PC-3 (cell line): Measurements from ENCODE around the gene TEX51.

Experiments
- EZH2 ChIP-seq: fragments of 300-600 bp; sonication (generic); IDR thresholded peaks from one replicate; pipeline ENCODE4 v1.6.1; 2017; ENCODE audit warnings: antibody characterized with exemption, mild to moderate bottlenecking, low read length; ENCODE audit not compliant: unreplicated experiment
- EZH2phosphoT487 ChIP-seq: fragments of 300-600 bp; sonication (generic); IDR thresholded peaks from 2 replicates; pipeline ENCODE4 v1.6.1; 2018; ENCODE audit warnings: mild to moderate bottlenecking, antibody characterized with exemption, low read length, borderline replicate concordance
- TF ChIP-seq, protein P1 (sequence below): fragments of 300-600 bp; sonication (generic); conservative IDR thresholded peaks from 2 replicates; pipeline ENCODE4 v1.5.1; 2017; ENCODE audit warnings: antibody characterized with exemption, low read depth, mild to moderate bottlenecking, low read length

DNA sequence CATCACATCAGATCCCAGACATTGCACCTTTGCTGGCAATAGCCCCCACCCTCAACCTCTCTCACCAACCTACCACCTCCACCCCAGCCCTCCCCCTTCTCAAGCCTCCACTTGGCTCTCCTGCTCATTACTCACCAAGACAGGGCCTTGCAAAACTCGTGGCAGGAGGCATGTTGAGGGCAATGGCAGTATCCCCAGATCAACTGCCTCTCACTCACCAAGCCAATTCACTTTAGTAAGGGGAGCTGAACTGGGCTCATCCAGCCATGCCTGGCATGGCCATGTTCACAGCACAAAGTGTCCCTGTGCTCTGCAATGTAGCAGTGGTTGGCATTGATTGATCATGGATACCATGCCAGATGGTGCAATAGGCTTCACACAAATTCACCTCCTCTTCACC is 46.3 kb upstream of the TEX51 start:
- TF ChIP-seq, protein P1, sequence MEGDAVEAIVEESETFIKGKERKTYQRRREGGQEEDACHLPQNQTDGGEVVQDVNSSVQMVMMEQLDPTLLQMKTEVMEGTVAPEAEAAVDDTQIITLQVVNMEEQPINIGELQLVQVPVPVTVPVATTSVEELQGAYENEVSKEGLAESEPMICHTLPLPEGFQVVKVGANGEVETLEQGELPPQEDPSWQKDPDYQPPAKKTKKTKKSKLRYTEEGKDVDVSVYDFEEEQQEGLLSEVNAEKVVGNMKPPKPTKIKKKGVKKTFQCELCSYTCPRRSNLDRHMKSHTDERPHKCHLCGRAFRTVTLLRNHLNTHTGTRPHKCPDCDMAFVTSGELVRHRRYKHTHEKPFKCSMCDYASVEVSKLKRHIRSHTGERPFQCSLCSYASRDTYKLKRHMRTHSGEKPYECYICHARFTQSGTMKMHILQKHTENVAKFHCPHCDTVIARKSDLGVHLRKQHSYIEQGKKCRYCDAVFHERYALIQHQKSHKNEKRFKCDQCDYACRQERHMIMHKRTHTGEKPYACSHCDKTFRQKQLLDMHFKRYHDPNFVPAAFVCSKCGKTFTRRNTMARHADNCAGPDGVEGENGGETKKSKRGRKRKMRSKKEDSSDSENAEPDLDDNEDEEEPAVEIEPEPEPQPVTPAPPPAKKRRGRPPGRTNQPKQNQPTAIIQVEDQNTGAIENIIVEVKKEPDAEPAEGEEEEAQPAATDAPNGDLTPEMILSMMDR: no peak
- TF ChIP-seq EZH2: no peak
- TF ChIP-seq EZH2phosphoT487: no peak
